Measurements from ENCODE around the gene KCND2. TPM values are rescaled to one million over a fixed set of nuclear protein-coding genes. Genes with fewer than 3 reads are reported as not detected.

Gene KCND2
- total RNA-seq, 1 experiment from 2014 or later, result not detected

- intact Hi-C loops (cut with micrococcal nuclease; ENCODE audit: unreplicated experiment), result no loop called here
- no TSS peak for BruUV-seq (replicated peaks)
- no peak for DNase-seq
- Histone ChIP-seq H3K4me3 (ENCODE audit: low read depth, low read length) (no peak overlapping the region), H3K27me3 (replicated peaks; ENCODE audit: control insufficient read depth, insufficient read depth, low read length) (no peaks in the 10 kb centered on the region), H3K9me3 (no peaks in the 10 kb centered on the region), H3K4me1 (no peaks in the 10 kb centered on the region), H3K36me3 (ENCODE audit: control insufficient read depth, insufficient read depth, low read length) (no peaks in the 10 kb centered on the region)
- no peak overlapping the region for H3K4me3 Mint-ChIP-seq (ENCODE audit: unreplicated experiment)
- CTCF ChIA-PET, result no interaction called here
- no peaks in the 10 kb centered on the region for H3K36me3 Mint-ChIP-seq (ENCODE audit: insufficient read depth, unreplicated experiment)
- no peaks in the 10 kb centered on the region for H3K4me1 Mint-ChIP-seq (ENCODE audit: low read depth, unreplicated experiment)
- no peak for TF ChIP-seq CTCF (IDR thresholded peaks at IDR 0.05; ENCODE audit: insufficient read depth in 1 of 2, low read depth in 1 of 2, low read length in 1 of 2, severe bottlenecking in 1 of 2, unreplicated experiment in 1 of 2)
- POLR2A ChIA-PET, result no interaction called here
- H3K27ac Mint-ChIP-seq (ENCODE audit: unreplicated experiment), result no peak overlapping the region
- H3K9me3 Mint-ChIP-seq (ENCODE audit: unreplicated experiment), result peaks cover 13% of the 10 kb centered on the region
- no peaks in the 10 kb centered on the region for H3K27me3 Mint-ChIP-seq (ENCODE audit: insufficient read depth, unreplicated experiment)
These were observed 12.9 kb upstream of the KCND2 start for GRCh38 chr7:120260111-120260510.

GRCh38 chr7:120272261-120272660 is 714 bp upstream of the KCND2 start:
- no peak overlapping the region for H3K27ac Mint-ChIP-seq (ENCODE audit: unreplicated experiment)
- H3K36me3 Mint-ChIP-seq (ENCODE audit: insufficient read depth, unreplicated experiment), result no peaks in the 10 kb centered on the region
- Histone ChIP-seq H3K27me3 (replicated peaks; ENCODE audit: control insufficient read depth, insufficient read depth, low read length) (no peaks in the 10 kb centered on the region; the same call in 1 of the 2 replicates), H3K36me3 (ENCODE audit: control insufficient read depth, insufficient read depth, low read length) (no peaks in the 10 kb centered on the region), H3K9me3 (no peaks in the 10 kb centered on the region), H3K4me3 (ENCODE audit: low read depth, low read length) (no peak overlapping the region), H3K4me1 (no peaks in the 10 kb centered on the region)
- H3K4me3 Mint-ChIP-seq (ENCODE audit: unreplicated experiment), result peak overlapping the region; percentile 75
- POLR2A ChIA-PET, result no interaction called here
- H3K4me1 Mint-ChIP-seq (ENCODE audit: low read depth, unreplicated experiment), result peaks cover 8% of the 10 kb centered on the region
- no TSS peak for BruUV-seq (replicated peaks)
- CTCF ChIA-PET, result no interaction called here
- peaks cover 27% of the 10 kb centered on the region for H3K27me3 Mint-ChIP-seq (ENCODE audit: insufficient read depth, unreplicated experiment)
- intact Hi-C loops (cut with micrococcal nuclease; ENCODE audit: unreplicated experiment), result loop anchor here (1.0 kb wide), 2 partner anchors 337 to 1002 kb away; no protein-coding TSS in a partner anchor
- TF ChIP-seq CTCF (IDR thresholded peaks at IDR 0.05; ENCODE audit: insufficient read depth in 1 of 2, low read depth in 1 of 2, low read length in 1 of 2, severe bottlenecking in 1 of 2, unreplicated experiment in 1 of 2), result peak; percentile 66 to 71
- DNase-seq, result peak; percentile 32 to 36
- H3K9me3 Mint-ChIP-seq (ENCODE audit: unreplicated experiment), result no peaks in the 10 kb centered on the region

- Mint-ChIP-seq H3K4me1 (ENCODE audit: low read depth, unreplicated experiment) (peaks cover 8% of the 10 kb centered on the region), H3K9me3 (ENCODE audit: unreplicated experiment) (no peaks in the 10 kb centered on the region), H3K27me3 (ENCODE audit: insufficient read depth, unreplicated experiment) (peaks cover 27% of the 10 kb centered on the region), H3K36me3 (ENCODE audit: insufficient read depth, unreplicated experiment) (no peaks in the 10 kb centered on the region), H3K4me3 (ENCODE audit: unreplicated experiment) (peak overlapping the region; percentile 75), H3K27ac (ENCODE audit: unreplicated experiment) (no peak overlapping the region)
- H3K27me3 ChIP-seq (replicated peaks; ENCODE audit: control insufficient read depth, insufficient read depth, low read length), result no peaks in the 10 kb centered on the region; the same call in 1 of the 2 replicates
- no peaks in the 10 kb centered on the region for H3K36me3 ChIP-seq (ENCODE audit: control insufficient read depth, insufficient read depth, low read length)
- peak; percentile 6 to 42 for DNase-seq
- H3K4me1 ChIP-seq, result no peaks in the 10 kb centered on the region
- intact Hi-C loops (cut with micrococcal nuclease; ENCODE audit: unreplicated experiment), result loop anchor here (1.0 kb wide), 1 partner anchor 282 kb away; no protein-coding TSS in a partner anchor
- no TSS peak for BruUV-seq (replicated peaks)
- ChIA-PET POLR2A (no interaction called here), CTCF (no interaction called here)
- H3K9me3 ChIP-seq, result no peaks in the 10 kb centered on the region
- H3K4me3 ChIP-seq (ENCODE audit: low read depth, low read length), result peak overlapping the region; percentile 32
- no peak for TF ChIP-seq CTCF (IDR thresholded peaks at IDR 0.05; ENCODE audit: insufficient read depth in 1 of 2, low read depth in 1 of 2, low read length in 1 of 2, severe bottlenecking in 1 of 2, unreplicated experiment in 1 of 2)
These were observed 551 bp downstream of the KCND2 start for GRCh38 chr7:120273476-120273975.
